ENCODE measurements around the gene PCED1B. TPM values are rescaled to one million over a fixed set of nuclear protein-coding genes. Genes with fewer than 3 reads are reported as not detected.

The PCED1B gene
- total RNA-seq, 1 donor from 2014 or later, result 0.20 TPM

- no peak for DNase-seq (ENCODE audit: low read depth in 2 of 2)
Observed at GRCh38 chr12:47120736-47121135, 41.3 kb downstream of the PCED1B start.

DNA sequence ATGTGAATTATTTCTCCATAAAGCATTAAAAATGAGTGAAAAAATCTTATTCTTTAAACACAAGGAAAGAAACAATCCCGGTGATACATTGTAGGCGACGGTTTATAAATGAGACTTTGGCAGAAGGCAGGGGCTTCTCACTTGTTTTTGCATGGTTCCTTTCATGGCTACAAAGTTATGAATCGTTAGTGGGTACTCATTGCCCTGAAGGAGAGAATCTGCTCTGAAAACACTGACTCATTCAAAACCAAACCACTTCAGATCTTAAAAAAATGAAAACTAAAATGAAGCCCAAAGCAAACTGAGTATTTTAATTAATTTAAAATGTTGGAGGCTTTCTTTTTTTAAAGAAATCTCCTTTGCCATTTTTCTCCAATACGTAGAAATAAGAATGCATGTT is 41.7 kb downstream of the PCED1B start:
- no peak for DNase-seq (ENCODE audit: low read depth in 2 of 2)

DNA sequence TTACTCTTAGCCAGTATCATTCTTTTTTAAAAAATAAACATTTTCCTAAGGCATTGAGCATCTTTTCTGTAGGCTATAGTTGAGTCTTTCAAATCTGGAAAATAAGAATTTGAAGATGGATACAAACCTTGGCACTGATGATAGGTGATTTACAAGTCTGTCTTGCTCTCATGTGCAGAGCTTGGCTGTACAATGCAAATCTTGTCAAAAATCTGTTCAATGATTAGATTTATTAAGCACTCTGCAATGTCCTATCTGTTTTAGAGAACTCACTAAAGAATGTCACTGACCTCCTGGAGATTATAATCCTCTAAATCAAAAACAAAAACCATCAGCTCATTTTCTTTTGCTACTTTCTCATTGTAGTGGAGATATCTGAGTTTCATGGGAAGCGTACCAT is 43.2 kb downstream of the PCED1B start:
- no peak for DNase-seq (ENCODE audit: low read depth in 2 of 2)

DNA sequence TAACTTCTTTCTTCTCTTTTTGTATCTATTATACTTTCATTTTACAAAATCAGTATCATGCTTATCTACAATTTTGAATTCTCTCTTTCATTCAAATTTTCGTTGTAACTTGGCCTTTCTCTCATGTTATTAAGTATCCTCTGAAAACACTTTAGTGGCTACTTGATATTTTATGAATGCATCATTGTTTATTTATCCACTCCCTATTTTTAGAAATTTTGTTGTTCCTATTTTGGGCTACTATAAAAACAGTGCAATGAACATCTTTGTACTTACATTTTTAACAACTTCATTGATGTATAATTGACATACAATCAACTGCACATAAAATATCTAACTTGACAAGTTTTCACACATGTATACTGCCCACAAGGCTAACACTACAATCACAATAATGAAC is 44.3 kb downstream of the PCED1B start:
- DNase-seq (ENCODE audit: low read depth in 2 of 2), result no peak

DNA sequence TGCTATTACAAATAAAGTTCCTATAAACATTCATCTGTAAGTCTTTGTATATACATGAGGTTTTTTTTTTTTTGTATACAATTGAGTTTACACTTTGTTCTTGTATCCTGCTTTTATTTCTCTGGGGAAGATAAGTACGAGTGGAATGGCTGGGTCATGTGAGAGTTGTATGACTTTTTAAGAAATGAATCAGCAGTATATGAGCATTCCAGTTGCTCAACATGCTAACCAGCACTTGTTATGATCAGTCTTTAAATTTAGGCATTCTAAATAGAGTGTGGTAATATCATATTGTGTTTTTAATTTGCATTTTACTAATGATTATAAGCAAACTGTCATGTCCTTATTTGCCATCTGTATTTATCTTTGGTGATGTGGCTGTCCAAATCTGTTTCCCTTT is 45.0 kb downstream of the PCED1B start:
- DNase-seq (ENCODE audit: low read depth in 2 of 2), result no peak

DNA sequence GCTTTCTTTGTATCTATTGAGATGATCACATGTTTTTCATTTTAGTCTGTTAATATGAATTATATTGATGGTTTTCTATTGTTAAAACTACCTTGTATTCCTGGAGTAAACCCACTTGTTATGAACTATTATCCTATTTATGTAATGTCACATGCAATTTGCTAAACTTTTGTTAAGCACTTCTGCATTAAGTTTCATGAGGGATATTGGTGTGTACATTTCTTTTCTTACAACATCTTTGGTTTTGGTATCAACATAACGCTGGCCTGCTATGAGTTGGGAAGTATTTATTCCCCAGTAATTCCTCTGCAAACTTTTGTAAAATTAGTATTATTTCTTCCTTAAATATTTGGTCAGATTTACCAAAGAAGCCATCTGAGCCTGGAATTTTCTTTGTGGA is 46.8 kb downstream of the PCED1B start:
- DNase-seq (ENCODE audit: low read depth in 2 of 2), result no peak

DNA sequence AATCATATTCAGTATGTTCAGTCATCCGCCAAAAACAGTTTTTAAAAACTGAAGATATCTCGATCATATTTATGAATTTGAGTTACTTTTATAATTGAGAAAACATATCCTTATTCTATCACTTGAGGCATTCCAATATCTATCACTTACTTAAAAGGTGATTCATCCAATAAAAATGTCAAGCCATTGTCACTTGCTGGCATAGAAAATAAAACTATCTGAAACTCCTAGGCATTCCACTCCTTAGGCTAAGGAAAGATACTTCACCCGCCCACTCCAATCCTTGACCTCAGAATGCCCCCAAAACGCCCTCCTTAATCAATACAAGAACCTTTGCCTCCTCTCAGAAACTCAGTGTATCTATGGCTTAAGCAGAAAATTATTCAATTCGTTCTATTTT is 51.6 kb downstream of the PCED1B start:
- DNase-seq (ENCODE audit: low read depth in 2 of 2), result no peak

GRCh38 chr12:47134005-47134404 is 54.6 kb downstream of the PCED1B start:
- no peak for DNase-seq (ENCODE audit: low read depth in 2 of 2)

DNA sequence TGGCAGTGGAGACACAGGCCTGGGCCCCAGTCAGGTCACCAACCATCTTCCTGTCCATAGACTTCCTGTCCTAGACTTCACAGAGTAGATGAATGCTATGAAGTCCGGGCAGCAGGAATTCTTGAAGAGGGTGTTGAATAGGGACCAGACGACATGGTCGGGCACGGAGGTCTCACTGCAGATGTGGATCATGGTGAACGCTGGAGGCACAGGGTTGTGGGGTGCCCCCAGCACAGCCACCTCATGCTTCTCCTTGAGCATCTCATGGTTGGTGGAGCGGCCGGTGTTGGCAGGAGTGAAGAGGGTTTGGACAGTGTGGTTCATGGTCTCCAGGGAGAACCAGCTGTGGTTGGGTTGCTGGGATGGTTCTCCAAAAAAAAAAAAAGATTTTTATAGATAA is 56.2 kb downstream of the PCED1B start:
- DNase-seq (ENCODE audit: low read depth in 2 of 2), result no peak

GRCh38 chr12:47139000-47139681 is 59.7 kb downstream of the PCED1B start:
- no peak for DNase-seq (ENCODE audit: low read depth in 2 of 2)

- DNase-seq (ENCODE audit: low read depth in 2 of 2), result no peak
Observed at GRCh38 chr12:47141459-47141858, 62.0 kb downstream of the PCED1B start.

GRCh38 chr12:47144769-47145168 is 65.3 kb downstream of the PCED1B start:
- no peak for DNase-seq (ENCODE audit: low read depth in 2 of 2)

GRCh38 chr12:47145188-47145587 is 65.8 kb downstream of the PCED1B start:
- no peak for DNase-seq (ENCODE audit: low read depth in 2 of 2)

- DNase-seq (ENCODE audit: low read depth in 2 of 2), result no peak
Observed at GRCh38 chr12:47147739-47148138, 68.3 kb downstream of the PCED1B start.

- DNase-seq (ENCODE audit: low read depth in 2 of 2), result no peak
Observed at GRCh38 chr12:47149146-47149545, 69.7 kb downstream of the PCED1B start.

- no peak for DNase-seq (ENCODE audit: low read depth in 2 of 2)
Observed at GRCh38 chr12:47152095-47152494, 72.7 kb downstream of the PCED1B start.

DNA sequence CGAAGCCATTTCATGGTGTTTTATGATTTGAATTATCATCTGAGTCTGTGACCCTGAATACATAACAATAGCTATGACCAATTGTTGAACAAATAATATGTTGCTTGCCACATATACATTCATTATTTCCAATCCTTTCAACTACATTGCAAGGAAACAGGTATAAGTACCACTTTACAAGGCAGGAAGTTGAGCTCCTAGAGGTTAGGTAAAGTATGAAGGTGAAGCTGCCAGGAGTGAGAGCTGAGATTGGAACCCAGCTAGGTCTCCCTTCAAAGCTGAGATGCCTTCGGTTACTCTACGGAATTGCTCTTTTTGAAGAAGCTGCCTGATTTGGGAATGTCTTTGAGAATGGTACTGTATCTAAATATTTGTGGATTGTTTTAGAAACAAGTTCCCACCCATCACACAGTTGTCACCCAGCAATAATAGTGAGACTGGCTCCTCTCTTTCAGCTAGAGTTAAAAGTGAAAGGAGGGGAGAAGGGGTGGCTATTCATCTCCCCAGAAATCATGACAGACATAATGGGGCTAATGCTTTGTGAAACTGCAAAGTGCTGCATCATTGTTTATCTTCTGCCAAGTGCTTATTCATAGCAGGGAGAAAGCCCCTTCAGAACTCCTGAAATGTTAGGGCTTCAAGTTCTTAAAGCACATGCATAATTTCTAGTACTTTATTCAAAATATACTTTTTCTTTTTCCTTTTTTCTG is 76.2 kb downstream of the PCED1B start:
- DNase-seq (ENCODE audit: low read depth in 2 of 2), result peak in 1 of 2 donors; percentile 34

GRCh38 chr12:47156167-47156736 is 76.8 kb downstream of the PCED1B start:
- peak in 1 of 2 donors; percentile 53 for DNase-seq (ENCODE audit: low read depth in 2 of 2)

GRCh38 chr12:47158792-47159191 is 79.4 kb downstream of the PCED1B start:
- no peak for DNase-seq (ENCODE audit: low read depth in 2 of 2)

- DNase-seq (ENCODE audit: low read depth in 2 of 2), result no peak
Observed at GRCh38 chr12:47159348-47159747, 79.9 kb downstream of the PCED1B start.

GRCh38 chr12:47160316-47161244 is 81.2 kb downstream of the PCED1B start:
- DNase-seq (ENCODE audit: low read depth in 2 of 2), result no peak

DNA sequence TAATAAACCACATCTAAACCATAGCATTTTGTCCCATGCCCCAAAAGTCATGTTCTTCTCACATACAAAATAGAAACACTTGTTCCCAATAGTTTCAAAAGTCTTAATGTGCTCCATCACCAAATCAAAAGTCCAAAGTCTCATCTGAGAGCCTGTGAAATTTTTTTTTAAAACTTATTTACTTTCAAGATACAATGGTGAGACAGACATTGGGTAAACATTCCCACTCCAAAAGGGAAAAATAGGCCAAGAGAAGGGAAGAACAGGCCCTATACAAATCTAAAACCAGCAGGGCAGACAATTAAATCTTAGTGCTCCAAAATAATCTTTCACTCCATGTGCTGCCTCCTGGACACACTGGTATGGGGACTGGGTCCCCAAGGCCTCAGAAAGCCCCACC is 84.7 kb downstream of the PCED1B start:
- DNase-seq (ENCODE audit: low read depth in 2 of 2), result no peak
